ENCODE results near the gene HTR3B.
"Not testable (repeated sequence)": the region's sequence is repeated elsewhere in the genome, so short reads cannot be mapped to it uniquely, and the experiment has no call there.

HTR3B gene

DNA sequence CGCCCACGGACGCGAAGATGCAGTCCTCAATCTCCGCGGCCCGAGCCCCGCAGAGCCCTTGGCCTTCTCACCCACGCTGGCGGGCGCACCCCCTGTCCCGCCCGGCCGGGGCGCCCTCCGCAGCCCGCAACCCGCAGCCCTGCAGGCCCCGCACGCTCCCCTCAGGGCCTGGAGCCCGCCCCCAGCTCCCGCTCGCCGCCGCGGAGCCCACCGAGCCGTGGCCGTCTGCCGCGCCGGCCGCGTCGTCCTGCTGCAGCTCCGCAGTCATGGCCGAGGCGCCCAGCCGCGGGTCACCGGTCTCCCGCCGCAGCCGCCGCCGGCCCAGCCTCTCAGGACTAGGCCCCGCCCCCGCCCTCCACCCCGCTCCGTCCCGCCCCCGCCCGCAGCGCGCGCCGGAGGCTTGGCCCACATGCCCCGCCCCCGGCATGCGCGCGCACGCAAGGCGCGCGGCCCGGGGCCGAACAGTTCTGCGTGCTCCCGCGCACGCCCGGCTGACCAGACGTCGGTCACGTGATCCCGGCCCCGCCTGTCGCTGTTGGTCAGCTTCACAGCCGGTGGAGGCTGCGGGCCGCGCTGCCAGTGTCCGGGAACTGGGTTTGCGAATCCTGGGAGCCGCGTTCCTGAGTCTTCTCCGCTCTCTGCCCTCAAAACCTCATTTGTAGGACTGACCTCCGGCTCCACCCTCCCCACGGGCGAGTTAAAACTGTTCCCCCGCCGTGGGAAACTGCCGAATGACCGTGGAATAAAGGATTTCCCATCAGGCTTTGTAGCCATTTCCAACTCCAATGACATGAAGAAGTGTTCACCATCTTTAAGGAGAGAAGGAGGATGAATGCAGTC, 29.1 kb upstream of the HTR3B start, which contains the start of gene USP28:
Gene USP28, minus strand, starts transcription at position 339 of the 840 bp plus-strand sequence. Its CDS starts 71 bp downstream, at position 268.
- peak within 1 kb of the TSS; percentile 73 for H3K4me3 ChIP-seq (ENCODE audit: control insufficient read depth, low read depth, low read length)
- peak; percentile 94 for DNase-seq (ENCODE audit: low read depth)
- TF ChIP-seq, protein P1, sequence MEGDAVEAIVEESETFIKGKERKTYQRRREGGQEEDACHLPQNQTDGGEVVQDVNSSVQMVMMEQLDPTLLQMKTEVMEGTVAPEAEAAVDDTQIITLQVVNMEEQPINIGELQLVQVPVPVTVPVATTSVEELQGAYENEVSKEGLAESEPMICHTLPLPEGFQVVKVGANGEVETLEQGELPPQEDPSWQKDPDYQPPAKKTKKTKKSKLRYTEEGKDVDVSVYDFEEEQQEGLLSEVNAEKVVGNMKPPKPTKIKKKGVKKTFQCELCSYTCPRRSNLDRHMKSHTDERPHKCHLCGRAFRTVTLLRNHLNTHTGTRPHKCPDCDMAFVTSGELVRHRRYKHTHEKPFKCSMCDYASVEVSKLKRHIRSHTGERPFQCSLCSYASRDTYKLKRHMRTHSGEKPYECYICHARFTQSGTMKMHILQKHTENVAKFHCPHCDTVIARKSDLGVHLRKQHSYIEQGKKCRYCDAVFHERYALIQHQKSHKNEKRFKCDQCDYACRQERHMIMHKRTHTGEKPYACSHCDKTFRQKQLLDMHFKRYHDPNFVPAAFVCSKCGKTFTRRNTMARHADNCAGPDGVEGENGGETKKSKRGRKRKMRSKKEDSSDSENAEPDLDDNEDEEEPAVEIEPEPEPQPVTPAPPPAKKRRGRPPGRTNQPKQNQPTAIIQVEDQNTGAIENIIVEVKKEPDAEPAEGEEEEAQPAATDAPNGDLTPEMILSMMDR (conservative IDR thresholded peaks at IDR 0.05; ENCODE audit: control insufficient read depth, insufficient read depth, low read depth, low read length), result no peak

DNA sequence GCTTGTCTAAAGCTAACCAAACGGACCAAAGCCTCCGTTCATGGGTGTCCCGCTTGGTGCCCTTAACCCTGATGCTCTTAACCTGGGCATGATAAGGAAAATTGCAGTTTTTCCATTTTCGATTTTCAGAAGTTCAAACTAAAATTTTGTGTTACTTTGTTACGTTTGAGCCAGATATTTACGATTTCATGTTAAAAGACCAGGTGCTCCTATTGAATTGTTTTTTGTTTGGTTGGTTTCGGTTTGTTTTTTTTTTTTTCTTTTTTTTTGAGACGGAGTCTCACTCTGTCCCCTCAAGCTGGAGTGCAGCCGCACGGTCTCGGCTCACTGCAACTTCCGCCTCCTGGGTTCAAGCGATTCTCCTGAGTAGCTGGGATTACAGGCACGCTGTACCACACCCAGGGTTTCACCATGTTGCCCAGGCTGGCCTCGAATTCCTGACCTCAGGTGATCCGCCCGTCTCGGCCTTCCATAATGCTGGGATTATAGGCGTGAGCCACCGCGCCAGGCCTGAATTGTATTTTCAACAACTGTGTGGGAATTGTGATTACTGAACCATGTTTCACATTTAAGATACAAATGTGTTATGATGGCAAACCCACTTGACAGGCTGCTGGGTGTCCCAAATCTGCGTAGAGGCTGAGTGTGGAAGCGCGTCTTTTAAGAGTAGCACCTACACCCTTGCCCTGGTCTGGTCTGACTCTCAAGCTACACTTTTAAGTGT, 28.4 kb upstream of the HTR3B start:
- H3K4me3 ChIP-seq (ENCODE audit: control insufficient read depth, low read depth, low read length), result peak overlapping the region; percentile 70
- DNase-seq (ENCODE audit: low read depth), result no peak
- TF ChIP-seq, protein P1 (conservative IDR thresholded peaks at IDR 0.05; ENCODE audit: control insufficient read depth, insufficient read depth, low read depth, low read length), result no peak

DNA sequence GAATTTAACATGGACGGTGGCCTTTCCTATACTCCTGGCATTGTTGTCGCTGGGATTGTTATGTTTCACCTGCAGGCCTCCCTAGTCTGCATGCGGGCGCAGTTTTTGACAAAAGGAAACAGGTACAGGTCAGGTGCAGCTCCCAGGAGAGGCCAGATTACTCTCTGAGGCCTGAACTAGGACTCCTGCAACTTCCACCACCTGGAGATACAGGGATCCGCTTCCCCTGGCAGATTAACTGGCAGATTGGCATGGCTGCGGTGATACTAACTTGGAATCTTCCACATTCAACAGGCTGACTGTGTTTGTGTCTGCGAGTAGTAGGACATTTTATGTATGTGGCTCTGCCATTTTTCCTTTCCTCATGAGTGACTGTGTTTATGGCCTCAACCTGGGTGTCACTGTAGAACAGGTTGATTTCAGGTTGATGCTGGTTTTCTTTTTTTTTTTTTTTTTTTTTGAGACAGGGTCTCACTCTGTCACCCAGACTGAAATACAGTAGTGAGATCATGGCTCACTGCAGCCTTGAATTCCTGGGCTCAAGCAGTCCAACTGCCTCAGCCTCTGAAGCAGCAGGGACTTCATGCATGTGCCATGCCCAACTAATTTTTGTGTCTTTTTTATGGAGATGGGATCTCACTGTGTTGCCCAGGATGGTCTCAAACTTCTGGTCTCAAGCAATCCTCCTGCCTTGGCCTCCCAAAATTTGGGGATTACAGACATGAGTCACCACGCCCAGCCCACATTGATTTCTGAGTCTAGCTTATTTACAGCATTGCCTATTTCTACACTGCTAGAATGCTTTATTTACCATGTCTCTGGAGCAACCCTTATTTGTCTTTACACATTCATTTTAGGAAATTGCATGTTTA, 27.6 kb upstream of the HTR3B start:
- no peak for DNase-seq (ENCODE audit: low read depth)
- H3K4me3 ChIP-seq (ENCODE audit: control insufficient read depth, low read depth, low read length), result no peak overlapping the region
- TF ChIP-seq, protein P1 (conservative IDR thresholded peaks at IDR 0.05; ENCODE audit: control insufficient read depth, insufficient read depth, low read depth, low read length), result no peak

DNA sequence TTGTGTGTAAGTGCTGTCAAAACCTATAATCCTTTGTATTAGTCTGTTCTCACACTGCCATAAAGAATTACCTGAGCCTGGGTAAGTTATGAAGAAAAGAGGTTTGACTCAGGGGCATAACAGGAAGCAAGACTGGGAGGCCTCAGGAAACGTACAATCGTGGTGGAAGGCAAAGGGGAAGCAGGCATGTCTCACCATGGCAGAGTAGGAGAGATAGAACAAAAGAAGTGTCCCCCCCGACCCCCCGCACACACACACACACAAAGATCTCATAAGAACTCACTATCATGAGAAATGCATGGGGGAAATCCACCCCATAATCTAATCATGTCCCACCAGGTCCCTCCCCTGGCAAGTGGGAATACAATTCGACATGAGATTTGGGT, 26.9 kb upstream of the HTR3B start:
- H3K4me3 ChIP-seq (ENCODE audit: control insufficient read depth, low read depth, low read length), result no peak overlapping the region
- TF ChIP-seq, protein P1 (conservative IDR thresholded peaks at IDR 0.05; ENCODE audit: control insufficient read depth, insufficient read depth, low read depth, low read length), result no peak
- DNase-seq (ENCODE audit: low read depth), result no peak

DNA sequence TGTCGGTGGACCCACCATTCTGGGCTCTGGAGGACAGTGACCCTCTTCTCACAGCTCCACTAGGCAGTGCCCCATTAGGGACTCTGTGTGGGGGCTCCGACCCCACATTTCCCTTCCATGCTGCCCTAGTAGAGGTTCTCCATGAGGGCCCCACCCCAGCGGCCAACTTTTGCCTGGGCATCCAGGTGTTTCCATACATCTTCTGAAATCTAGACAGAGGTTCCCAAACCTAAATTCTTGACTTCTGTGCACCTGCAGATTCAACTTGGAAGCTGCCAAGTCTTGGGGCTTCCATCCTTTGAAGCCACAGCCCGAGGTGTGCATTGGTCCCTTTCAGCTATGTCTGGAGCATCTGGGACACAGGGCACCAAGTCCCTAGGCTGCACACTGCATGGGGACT, 25.1 kb upstream of the HTR3B start:
- not testable (repeated sequence) for DNase-seq (ENCODE audit: low read depth); H3K4me3 ChIP-seq (ENCODE audit: control insufficient read depth, low read depth, low read length)

DNA sequence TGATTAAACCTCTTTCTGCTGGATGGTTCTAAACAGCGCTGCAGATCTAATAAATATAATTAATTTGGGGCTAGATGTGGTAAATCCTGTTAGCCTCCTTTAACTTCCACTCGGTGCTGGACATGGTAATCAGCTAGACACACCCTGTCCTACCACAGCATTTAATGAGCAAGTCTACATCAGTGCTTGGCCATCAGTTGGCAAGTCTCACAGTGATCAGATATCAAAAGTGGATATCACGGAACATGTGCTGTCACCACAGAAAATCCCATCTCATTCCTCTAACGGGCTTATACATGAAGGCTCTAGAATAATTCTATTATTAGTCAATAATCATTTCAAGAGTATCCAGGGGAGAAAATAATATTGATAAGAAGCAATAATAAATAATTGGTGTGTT, 23.6 kb upstream of the HTR3B start:
- no peak overlapping the region for H3K4me3 ChIP-seq (ENCODE audit: control insufficient read depth, low read depth, low read length)
- DNase-seq (ENCODE audit: low read depth), result no peak
- TF ChIP-seq, protein P1 (conservative IDR thresholded peaks at IDR 0.05; ENCODE audit: control insufficient read depth, insufficient read depth, low read depth, low read length), result no peak
